NAMALWA (cell line): ENCODE results near the gene FUT6.
"Not testable (repeated sequence)": the region's sequence is repeated elsewhere in the genome, so short reads cannot be mapped to it uniquely, and the experiment has no call there.

ENCODE experiments used
- DNase-seq: peaks from one replicate; pipeline ENCODE4 v3.0.0-alpha.2; 2015; ENCODE audit warnings: low spot score

The FUT6 gene

DNA sequence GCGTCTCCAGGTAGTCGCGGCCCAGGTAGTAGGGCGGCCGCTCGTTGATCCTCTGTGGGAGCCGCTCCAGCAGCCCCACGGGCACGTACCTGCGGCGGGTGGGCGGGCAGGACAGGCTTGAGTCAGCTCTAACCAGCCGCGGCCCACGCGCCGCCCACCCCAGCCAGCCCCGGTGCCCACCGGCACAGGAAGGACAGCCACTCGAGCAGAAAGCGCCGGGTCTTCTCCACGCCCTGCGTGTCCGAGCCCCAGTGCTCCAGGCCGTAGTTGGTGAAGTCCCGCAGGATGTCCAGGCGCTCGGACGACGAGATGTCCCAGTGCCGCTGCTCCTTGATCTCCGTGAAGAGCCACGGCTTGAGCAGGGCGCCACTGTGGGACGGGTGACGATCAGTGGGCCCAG, 54.1 kb downstream of the FUT6 start:
- no peak for DNase-seq

DNA sequence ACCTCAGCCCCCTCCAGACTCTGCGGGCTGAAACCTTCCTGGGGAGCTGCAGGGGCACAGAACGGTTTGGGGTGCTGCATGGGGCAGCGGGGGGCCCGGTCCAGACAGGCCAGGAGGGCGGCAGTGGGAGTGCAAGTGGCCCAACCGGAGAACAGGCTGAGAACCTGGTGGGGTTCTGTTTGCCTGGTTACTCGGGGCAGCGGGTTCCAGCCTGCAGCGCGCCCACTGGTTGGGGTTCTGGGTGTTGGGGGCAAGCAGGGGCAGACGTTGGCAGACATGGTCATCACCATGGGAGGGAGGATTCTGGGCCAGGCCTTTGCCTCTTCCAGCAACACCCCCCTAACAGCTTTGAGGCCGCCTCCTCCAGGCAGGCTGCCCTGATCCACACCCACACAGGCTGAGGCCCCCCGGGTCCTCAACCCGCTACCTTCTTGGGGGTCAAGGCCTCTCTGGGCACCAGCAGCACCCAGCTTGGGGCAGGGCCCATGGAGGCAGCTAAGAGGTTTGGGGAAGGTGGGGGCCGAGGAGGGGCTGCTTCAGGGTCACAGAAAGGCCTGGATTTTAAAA, 54.8 kb downstream of the FUT6 start, which contains the start of gene PRR22:
Gene PRR22, minus strand, starts transcription at position 166 of the 567 bp plus-strand sequence. Its CDS starts 86 bp downstream, at position 80.
- no peak for DNase-seq

DNA sequence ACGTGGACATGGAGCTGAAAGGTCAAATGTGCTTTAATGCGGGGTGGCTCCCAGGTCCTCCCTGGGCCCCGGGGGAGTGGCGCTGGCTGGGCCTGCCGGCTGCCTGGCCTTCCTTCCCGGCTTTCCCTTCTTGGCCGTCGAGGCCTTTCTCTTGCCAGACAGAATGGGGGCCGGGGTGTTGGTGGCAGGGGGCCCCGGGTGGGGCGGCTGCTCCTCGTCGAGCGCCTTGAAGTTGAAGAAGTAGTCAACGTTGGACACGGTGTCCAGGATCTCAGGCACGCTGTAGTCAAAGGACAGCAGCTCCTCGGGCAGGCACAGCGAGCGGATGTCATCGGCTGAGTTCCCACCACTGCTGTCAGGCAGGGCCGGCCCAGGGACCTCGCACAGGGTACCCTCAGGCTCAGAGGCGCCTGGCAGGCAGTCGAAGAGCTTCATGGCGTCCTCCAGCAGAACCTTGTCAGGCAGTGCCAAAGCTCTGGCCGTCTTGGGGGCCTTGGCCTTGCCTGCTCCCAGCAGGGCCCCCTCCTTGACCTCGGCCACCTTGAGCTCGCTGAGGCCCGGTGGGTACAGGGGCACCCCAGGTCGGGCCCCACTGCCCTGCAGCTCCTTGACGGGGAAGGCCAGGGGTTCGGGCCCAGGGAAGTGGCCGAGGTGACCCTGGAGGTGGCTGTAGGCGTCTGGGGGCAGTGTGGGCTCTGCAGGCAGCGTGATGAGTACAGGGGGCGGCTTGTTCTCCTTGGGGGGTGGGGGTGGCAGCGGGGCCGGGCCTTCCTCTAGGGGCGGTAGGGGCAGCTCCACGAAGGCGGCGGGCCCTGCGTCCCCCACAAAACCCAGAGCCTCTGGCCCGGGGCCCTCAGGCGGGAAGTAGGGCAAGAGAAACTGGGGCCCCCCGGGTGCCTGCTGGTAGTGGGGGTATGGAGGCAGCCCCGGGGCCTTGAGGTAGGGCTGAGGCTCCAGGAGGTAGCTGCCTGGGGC, 56.3 kb downstream of the FUT6 start:
- DNase-seq, result no peak

GRCh38 chr19:5782322-5782721, 57.2 kb downstream of the FUT6 start:
- no peak for DNase-seq

GRCh38 chr19:5780916-5781315, 58.6 kb downstream of the FUT6 start:
- DNase-seq, result not testable (repeated sequence)
